ENCODE data around the gene NDUFA7. TPM values are rescaled to one million over a fixed set of nuclear protein-coding genes. Genes with fewer than 3 reads are reported as not detected.
"Not testable (repeated sequence)": the region's sequence is repeated elsewhere in the genome, so short reads cannot be mapped to it uniquely, and the experiment has no call there.

Gene NDUFA7
- total RNA-seq, 4 donors from 2014 or later: 23.8 to 40.6 (median 32.8) TPM

- intact Hi-C loops (cut with DNase I): no loop called here
- no peak for DNase-seq
- whole genome bisulfite sequencing, 2 donors: 86% methylated on average over 4 to 7 of the region's 7 CpGs
- Histone ChIP-seq H3K27ac (no peak overlapping the region), H3K36me3 (peaks cover 0 to 18% (median 0%) of the 10 kb centered on the region in 3 donors), H3K9me3 (no peaks in the 10 kb centered on the region), H3K27me3 (no peaks in the 10 kb centered on the region), H3K4me3 (no peak overlapping the region), H3K4me1 (peaks cover 4 to 17% (median 13%) of the 10 kb centered on the region in 3 donors)
- TF ChIP-seq POLR2A (IDR thresholded peaks at IDR 0.05) (no peak), CTCF (IDR thresholded peaks at IDR 0.05) (no peak)
These were observed 18.4 kb downstream of the NDUFA7 start for GRCh38 chr19:8302734-8303133.

- no peak for DNase-seq
- H3K4me3 ChIP-seq: no peak overlapping the region
- H3K36me3 ChIP-seq: peaks cover 0 to 18% (median 0%) of the 10 kb centered on the region in 3 donors
- WGBS, 2 donors: 65% methylated on average over 11 of the region's 11 CpGs; no CpG with 5 or more reads in 1 of the 2 donors
- no peaks in the 10 kb centered on the region for H3K9me3 ChIP-seq
- no peaks in the 10 kb centered on the region for H3K27me3 ChIP-seq
- intact Hi-C loops (cut with DNase I): no loop called here
- H3K27ac ChIP-seq: no peak overlapping the region
- peaks cover under 1 to 13% (median 9%) of the 10 kb centered on the region in 3 donors for H3K4me1 ChIP-seq
- TF ChIP-seq POLR2A (IDR thresholded peaks at IDR 0.05) (no peak), CTCF (IDR thresholded peaks at IDR 0.05) (no peak)
These were observed 18.9 kb downstream of the NDUFA7 start for GRCh38 chr19:8302357-8302691.

GRCh38 chr19:8291337-8291736 lies 29.8 kb downstream of the NDUFA7 start:
- H3K27ac ChIP-seq; DNase-seq; H3K4me3 ChIP-seq; H3K9me3 ChIP-seq; H3K27me3 ChIP-seq; H3K4me1 ChIP-seq; H3K36me3 ChIP-seq; intact Hi-C loops (cut with DNase I): not testable (repeated sequence)
- WGBS, 2 donors: no CpG with 5 or more reads among the region's 9 CpGs

- no CpG with 5 or more reads among the region's 9 CpGs for WGBS, 2 donors
- H3K4me3 ChIP-seq; H3K27ac ChIP-seq; intact Hi-C loops (cut with DNase I); DNase-seq; H3K27me3 ChIP-seq; H3K36me3 ChIP-seq; H3K4me1 ChIP-seq; H3K9me3 ChIP-seq: not testable (repeated sequence)
These were observed 44.7 kb downstream of the NDUFA7 start for GRCh38 chr19:8276508-8276907.

GRCh38 chr19:8269724-8270123 lies 51.5 kb downstream of the NDUFA7 start:
- no peaks in the 10 kb centered on the region for H3K9me3 ChIP-seq
- peaks cover 0 to 17% (median 3%) of the 10 kb centered on the region in 3 donors for H3K4me1 ChIP-seq
- DNase-seq: no peak
- peaks cover 0 to 7% (median 0%) of the 10 kb centered on the region in 4 donors for H3K27me3 ChIP-seq
- no peak overlapping the region for H3K4me3 ChIP-seq
- no peak overlapping the region for H3K27ac ChIP-seq
- intact Hi-C loops (cut with DNase I): no loop called here
- no peaks in the 10 kb centered on the region for H3K36me3 ChIP-seq
- 79 to 84% methylated on average over 3 of the region's 3 CpGs for WGBS, 2 donors
- TF ChIP-seq POLR2A (IDR thresholded peaks at IDR 0.05): no peak

- DNase-seq: no peak
- peaks cover 0 to 25% (median 0%) of the 10 kb centered on the region in 3 donors for H3K36me3 ChIP-seq
- peaks cover 0 to 7% (median 0%) of the 10 kb centered on the region in 4 donors for H3K27me3 ChIP-seq
- WGBS, 2 donors: 70 to 75% methylated on average over 3 of the region's 3 CpGs
- H3K9me3 ChIP-seq: no peaks in the 10 kb centered on the region
- intact Hi-C loops (cut with DNase I): no loop called here
- H3K4me1 ChIP-seq: peaks cover 0 to 17% (median 3%) of the 10 kb centered on the region in 3 donors
- H3K4me3 ChIP-seq: no peak overlapping the region
- no peak overlapping the region for H3K27ac ChIP-seq
- TF ChIP-seq POLR2A (IDR thresholded peaks at IDR 0.05) (no peak), CTCF (IDR thresholded peaks at IDR 0.05) (no peak)
These were observed 55.3 kb downstream of the NDUFA7 start for GRCh38 chr19:8265872-8266271.

- H3K4me3 ChIP-seq; intact Hi-C loops (cut with DNase I); H3K27me3 ChIP-seq; DNase-seq; H3K9me3 ChIP-seq; H3K27ac ChIP-seq: not testable (repeated sequence)
- WGBS, 2 donors: 71 to 88% methylated on average over 2 to 4 of the region's 4 CpGs
- peaks cover 0 to 39% (median 0%) of the 10 kb centered on the region in 3 donors for H3K36me3 ChIP-seq
- peaks cover 0 to 12% (median 3%) of the 10 kb centered on the region in 3 donors for H3K4me1 ChIP-seq
These were observed 56.9 kb downstream of the NDUFA7 start for GRCh38 chr19:8264248-8264647.

Data from esophagus squamous epithelium (tissue), 5 donors.